GM19372 (cell line): ENCODE data around the gene IPO8.
"Not testable (repeated sequence)": the region's sequence is repeated elsewhere in the genome, so short reads cannot be mapped to it uniquely, and the experiment has no call there.

Source experiments
- ATAC-seq: cut with Tn5 transposase; IDR thresholded peaks from one replicate; pipeline ENCODE4 v1.9.1; 2021; ENCODE audit warnings: mild to moderate bottlenecking, low read depth, moderate library complexity; ENCODE audit not compliant: unreplicated experiment

The IPO8 gene

GRCh38 chr12:30613119-30613830 lies 82.4 kb downstream of the IPO8 start:
- no peak for ATAC-seq

- ATAC-seq = no peak
Observed at GRCh38 chr12:30610718-30611117, 85.0 kb downstream of the IPO8 start.

- ATAC-seq = not testable (repeated sequence)
Observed at GRCh38 chr12:30609819-30610218, 85.8 kb downstream of the IPO8 start.

DNA sequence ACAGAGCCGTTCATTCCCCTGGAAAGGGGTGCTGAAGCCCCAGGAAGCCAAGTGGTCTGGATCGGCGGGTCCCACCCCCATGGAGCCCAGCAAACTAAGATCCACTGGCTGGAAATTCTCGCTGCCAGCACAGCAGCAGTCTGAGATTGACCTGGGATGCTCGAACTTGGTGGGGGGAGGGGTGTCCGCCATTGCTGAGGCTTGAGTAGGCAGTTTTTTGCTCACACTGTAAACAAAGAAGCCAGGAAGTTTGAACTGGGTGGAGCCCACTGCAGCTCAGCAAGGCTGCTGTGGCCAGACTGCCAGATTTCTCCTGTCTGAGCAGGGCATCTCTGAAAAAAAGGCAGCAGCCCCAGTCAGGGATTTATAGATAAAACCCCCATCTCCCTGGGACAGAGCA lies 91.4 kb downstream of the IPO8 start:
- not testable (repeated sequence) for ATAC-seq

- ATAC-seq = no peak
Observed at GRCh38 chr12:30603129-30603528, 92.5 kb downstream of the IPO8 start.

DNA sequence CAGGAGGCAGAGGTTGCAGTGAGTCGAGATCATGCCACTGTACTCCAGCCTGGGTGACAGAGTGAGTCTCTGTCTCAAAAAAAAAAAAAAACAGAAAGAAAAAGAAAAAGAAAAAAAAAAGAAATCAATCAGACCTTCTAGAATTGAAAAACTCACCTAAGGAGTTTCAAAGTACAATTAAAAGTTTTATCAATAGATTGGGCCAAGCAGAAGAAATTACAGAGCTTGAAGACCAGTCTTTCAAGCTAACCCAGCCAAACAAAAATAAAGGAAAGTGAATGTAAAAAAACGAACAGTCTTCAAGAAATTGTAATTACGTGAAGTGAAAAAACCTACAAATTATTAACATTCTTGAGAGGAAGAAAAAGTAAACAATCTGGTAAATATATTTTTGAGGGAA lies 93.0 kb downstream of the IPO8 start:
- no peak for ATAC-seq

DNA sequence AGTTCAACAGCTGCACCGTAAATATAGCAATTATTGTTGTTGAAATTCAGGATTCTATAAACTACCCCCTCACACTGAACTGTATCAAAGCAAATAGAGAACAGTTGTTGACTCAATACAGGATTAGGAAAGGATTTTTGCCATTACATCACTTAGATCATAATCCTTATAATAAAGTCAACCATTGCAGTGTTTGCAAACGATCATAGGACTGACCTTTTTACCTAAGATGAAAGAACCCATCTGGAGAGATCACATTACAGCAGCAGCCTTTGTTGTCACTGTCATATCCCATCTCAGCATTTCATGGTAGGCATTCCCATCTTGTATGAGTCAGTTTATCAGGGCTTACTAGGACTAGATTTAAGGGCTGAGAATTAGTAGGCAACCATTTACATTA lies 96.1 kb downstream of the IPO8 start:
- no peak for ATAC-seq

GRCh38 chr12:30598889-30599288 lies 96.8 kb downstream of the IPO8 start:
- no peak for ATAC-seq

GRCh38 chr12:30595742-30596141 lies 99.9 kb downstream of the IPO8 start:
- ATAC-seq = no peak

DNA sequence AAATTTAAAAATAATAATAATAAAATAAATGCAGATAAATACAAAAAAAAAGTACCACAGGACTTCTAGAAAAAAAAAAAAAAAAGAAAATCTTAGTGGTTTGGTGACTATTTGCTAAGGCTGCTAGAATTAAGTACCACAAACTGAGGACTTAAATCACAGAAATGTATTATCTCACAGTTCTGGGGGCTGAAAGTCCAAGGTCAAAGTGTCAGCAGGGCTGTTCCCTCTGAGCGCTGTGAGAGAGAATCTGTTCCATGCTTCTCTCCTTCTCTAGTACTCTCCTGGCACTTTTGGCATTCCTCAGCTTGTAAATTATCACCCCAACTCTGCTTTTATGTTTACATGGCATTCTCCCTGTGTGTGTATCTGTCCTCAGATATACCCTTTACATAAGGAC lies 101.2 kb downstream of the IPO8 start:
- no peak for ATAC-seq

- ATAC-seq = not testable (repeated sequence)
Observed at GRCh38 chr12:30588572-30588971, 107.1 kb downstream of the IPO8 start.

DNA sequence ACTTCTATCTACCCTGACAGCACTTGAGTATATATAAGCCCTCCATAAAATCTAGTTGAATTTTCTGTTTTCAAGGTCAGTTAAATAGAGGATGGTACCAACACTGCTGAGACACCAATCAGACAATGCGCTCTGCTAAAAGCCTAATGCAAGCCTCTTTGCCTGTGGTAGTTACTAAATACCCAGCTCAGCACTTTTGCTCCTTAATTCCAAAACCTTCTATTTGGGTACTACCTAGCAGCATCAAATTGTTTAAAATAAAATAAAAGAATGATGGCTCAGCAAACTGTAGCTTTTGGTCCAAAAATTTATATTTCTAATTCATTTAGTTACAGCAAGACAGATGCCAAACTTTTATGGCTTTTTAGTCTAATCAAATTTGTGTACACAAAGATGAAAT lies 107.9 kb downstream of the IPO8 start:
- ATAC-seq = no peak

DNA sequence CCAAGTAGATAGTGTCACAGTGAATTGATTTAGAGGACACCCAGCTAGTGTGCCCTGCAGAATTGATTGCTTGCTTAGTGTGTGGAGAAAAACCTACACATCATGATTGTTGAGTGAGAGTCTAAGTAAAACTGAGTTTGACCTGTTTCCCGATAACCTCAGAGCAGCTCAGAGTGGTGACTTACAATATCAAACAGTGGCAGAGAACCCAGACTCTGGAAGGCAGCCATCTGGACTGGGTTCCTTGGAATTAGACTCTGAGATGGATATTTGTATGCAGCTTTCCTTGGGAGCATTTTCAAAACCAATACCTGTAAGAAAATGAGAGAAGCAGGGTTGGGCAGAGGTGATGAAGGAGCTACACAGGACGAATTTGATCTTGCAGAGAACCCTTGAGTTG lies 109.8 kb downstream of the IPO8 start:
- ATAC-seq = no peak

GRCh38 chr12:30582943-30583342 lies 112.7 kb downstream of the IPO8 start:
- no peak for ATAC-seq

DNA sequence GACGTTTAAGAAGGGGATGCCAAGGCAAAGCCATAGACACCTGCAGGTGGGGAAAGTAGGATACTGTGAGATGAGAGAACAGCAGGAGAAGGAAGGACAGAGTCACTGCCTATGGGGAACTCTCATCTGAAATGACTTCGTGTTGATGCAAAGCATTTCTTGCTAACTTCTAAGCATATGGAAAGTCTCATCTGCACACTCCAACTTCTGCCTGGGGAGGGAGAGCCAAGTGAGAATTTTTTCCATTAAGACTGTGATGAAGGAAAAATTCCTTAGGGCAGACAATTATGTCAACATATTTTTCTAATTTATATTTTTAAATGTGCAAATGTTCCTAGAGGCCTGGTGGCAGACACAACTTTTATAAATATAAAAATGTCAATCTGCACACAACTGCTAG lies 115.3 kb downstream of the IPO8 start:
- no peak for ATAC-seq
